Vagina (tissue), 2 donors: ENCODE measurements around the gene LAIR2.

Experiments used
- CTCF ChIP-seq, 3 experiments: fragments of 450-650 bp in 2 of 3; fragments of 200-600 bp in 1 of 3; sonication (generic) in 1 of 3; IDR thresholded peaks; one replicate each; pipeline ENCODE4 v1.5.1; 2017 to 2019; ENCODE audit warnings: antibody characterized with exemption in 3 of 3, mild to moderate bottlenecking in 2 of 3, moderate library complexity in 2 of 3
- POLR2A ChIP-seq, 2 donors: fragments of 450-650 bp; IDR thresholded peaks; one replicate each; pipeline ENCODE4 v1.6.1; 2017; ENCODE audit warnings: antibody characterized with exemption in 2 of 2, mild to moderate bottlenecking in 2 of 2, moderate library complexity in 2 of 2

GRCh38 chr19:54455786-54456422, 46.7 kb upstream of the LAIR2 start:
- TF ChIP-seq CTCF (IDR thresholded peaks at IDR 0.05) (no peak), POLR2A (IDR thresholded peaks at IDR 0.05) (no peak)
